IMR-90 (cell line): ENCODE measurements around the gene CCDC12. TPM values are rescaled to one million over a fixed set of nuclear protein-coding genes. Genes with fewer than 3 reads are reported as not detected.

ENCODE experiments used
- ATAC-seq: fragments of 200-7000 bp; cut with Tn5 transposase; 2 replicates; pipeline ENCODE4 v1.9.1; 2020; ENCODE audit warnings: low read depth, mild to moderate bottlenecking, moderate library complexity
- BruUV-seq: library from RNA; stranded (reverse); fragments of 400-500 nt; replicated peaks from 2 replicates; lab custom pipeline; 2021; lab: Mats Ljungman, UMichigan
- CTCF ChIA-PET: fragments of 300-600 bp; formaldehyde crosslinking; extraction: SDS; loops from one replicate; lab custom pipeline; 2021; ENCODE audit warnings: antibody characterized with exemption; lab: Yijun Ruan, JAX
- POLR2A ChIA-PET: fragments of 300-600 bp; sonication (Branson Sonifier 250); formaldehyde crosslinking; loops from one replicate; lab custom pipeline; 2022; ENCODE audit warnings: antibody characterized with exemption; ENCODE audit not compliant: unreplicated experiment; lab: Charles Lee
- DNase-seq: peaks from one replicate; pipeline ENCODE4 v3.0.0; 2013
- H2AFZ ChIP-seq: replicated peaks from 2 replicates; pipeline ENCODE3; 2013; ENCODE audit warnings: low read length, mild to moderate bottlenecking; ENCODE audit not compliant: poor library complexity
- H2AK5ac ChIP-seq: 2 replicates; pipeline ENCODE4 v1.6.1; 2013; ENCODE audit warnings: low read depth, low read length, inconsistent platforms
- H2AK9ac ChIP-seq: replicated peaks from 2 replicates; pipeline ENCODE3; 2013; ENCODE audit warnings: mild to moderate bottlenecking, low read depth, low read length, moderate library complexity; ENCODE audit not compliant: poor library complexity
- H2BK120ac ChIP-seq: 2 replicates; pipeline ENCODE4 v1.6.1; 2013; ENCODE audit warnings: low read depth, low read length, inconsistent platforms
- H2BK15ac ChIP-seq: 3 replicates; pipeline ENCODE4 v1.6.1; 2013; ENCODE audit warnings: low read depth, low read length, inconsistent platforms
- H2BK20ac ChIP-seq: 2 replicates; pipeline ENCODE4 v1.6.1; 2013; ENCODE audit warnings: low read depth, mild to moderate bottlenecking, inconsistent platforms, low read length, moderate library complexity
- H2BK5ac ChIP-seq: 2 replicates; pipeline ENCODE4 v1.6.1; 2013; ENCODE audit warnings: mild to moderate bottlenecking, low read depth, low read length, inconsistent platforms; ENCODE audit not compliant: poor library complexity, severe bottlenecking
- H3K14ac ChIP-seq: replicated peaks from 2 replicates; pipeline ENCODE4 v1.6.1; 2013; ENCODE audit warnings: low read depth, low read length, inconsistent platforms
- H3K18ac ChIP-seq: 2 replicates; pipeline ENCODE4 v1.6.1; 2013; ENCODE audit warnings: low read depth, low read length, control low read depth
- H3K23ac ChIP-seq: 2 replicates; pipeline ENCODE4 v1.6.1; 2013; ENCODE audit warnings: low read depth, low read length, inconsistent platforms
- H3K27ac ChIP-seq: 2 replicates; pipeline ENCODE4 v1.5.1; 2013; ENCODE audit warnings: mild to moderate bottlenecking, control low read depth, low read length; ENCODE audit not compliant: insufficient read depth
- H3K27me3 ChIP-seq: 2 replicates; pipeline ENCODE4 v1.6.1; 2013; ENCODE audit warnings: low read length; ENCODE audit not compliant: control insufficient read depth, insufficient read depth
- H3K36me3 ChIP-seq: 2 replicates; pipeline ENCODE4 v1.6.1; 2013; ENCODE audit warnings: low read length, mixed read lengths; ENCODE audit not compliant: control insufficient read depth, insufficient read depth
- H3K4ac ChIP-seq: 2 replicates; pipeline ENCODE4 v1.6.1; 2013; ENCODE audit warnings: low read depth, low read length, inconsistent platforms
- H3K4me1 ChIP-seq: 2 replicates; pipeline ENCODE4 v1.6.1; 2013; ENCODE audit warnings: low read length, mixed read lengths; ENCODE audit not compliant: control insufficient read depth, insufficient read depth
- H3K4me2 ChIP-seq: 2 replicates; pipeline ENCODE4 v1.6.1; 2013; ENCODE audit warnings: low read depth, mild to moderate bottlenecking, control low read depth, low read length, moderate library complexity
- H3K4me3 ChIP-seq: 2 replicates; pipeline ENCODE4 v1.5.1; 2013; ENCODE audit warnings: low read depth, mild to moderate bottlenecking, control low read depth, low read length, moderate library complexity; ENCODE audit not compliant: insufficient read depth
- H3K56ac ChIP-seq: 2 replicates; pipeline ENCODE4 v1.6.1; 2013; ENCODE audit warnings: low read length, inconsistent platforms; ENCODE audit not compliant: insufficient read depth; ENCODE audit errors: extremely low read depth
- H3K79me1 ChIP-seq, 2 experiments: 2 replicates each; pipeline ENCODE4 v1.6.1; 2013; ENCODE audit warnings: low read length in 2 of 2, inconsistent platforms in 1 of 2, low read depth in 1 of 2
- H3K9ac ChIP-seq: 2 replicates; pipeline ENCODE4 v1.6.1; 2013; ENCODE audit warnings: low read depth, low read length, control low read depth
- H3K9me1 ChIP-seq: 2 replicates; pipeline ENCODE4 v1.6.1; 2013; ENCODE audit warnings: low read length, inconsistent platforms; ENCODE audit not compliant: insufficient read depth
- H3K9me3 ChIP-seq: 2 replicates; pipeline ENCODE4 v1.6.1; 2013; ENCODE audit warnings: low read length; ENCODE audit not compliant: control insufficient read depth, insufficient read depth
- H4K20me1 ChIP-seq: 2 replicates; pipeline ENCODE4 v1.6.1; 2013; ENCODE audit warnings: low read length, inconsistent platforms; ENCODE audit not compliant: insufficient read depth
- H4K5ac ChIP-seq: 2 replicates; pipeline ENCODE4 v1.6.1; 2013; ENCODE audit warnings: mild to moderate bottlenecking, low read depth, low read length, control low read depth
- H4K8ac ChIP-seq, 2 experiments: 2 replicates each; pipeline ENCODE4 v1.6.1; 2013; ENCODE audit warnings: low read depth in 2 of 2, low read length in 2 of 2, control low read depth in 1 of 2, inconsistent platforms in 1 of 2
- H4K91ac ChIP-seq: 2 replicates; pipeline ENCODE4 v1.6.1; 2013; ENCODE audit warnings: low read depth, low read length, inconsistent platforms; ENCODE audit not compliant: insufficient read depth
- BHLHE40 ChIP-seq: fragments of 150-350 bp; IDR thresholded peaks from 2 replicates; pipeline ENCODE4 v1.6.1; 2016; ENCODE audit warnings: mild to moderate bottlenecking, low read depth, low read length
- CHD1 ChIP-seq: IDR thresholded peaks from 2 replicates; pipeline ENCODE4 v1.6.1; 2012; ENCODE audit warnings: low read depth, low read length, improper control_type of control experiment
- MXI1 ChIP-seq: IDR thresholded peaks from 2 replicates; pipeline ENCODE4 v1.6.1; 2012; ENCODE audit warnings: low read depth, mild to moderate bottlenecking, low read length, moderate library complexity, borderline replicate concordance
- WGBS, 2 experiments: methylation state at CpG; one replicate each; pipeline versions ENCODE4 v1.1.5 to v1.1.7; 2013; ENCODE audit warnings: missing lambda C conversion rate in 2 of 2; ENCODE audit not compliant: insufficient read length in 1 of 2; ENCODE audit errors: extremely low coverage in 2 of 2; 5-methylcytosine and 5-hydroxymethylcytosine counted together
- dilution Hi-C: fragments of 300-500 bp; cut with HindIII; formaldehyde crosslinking; loops from one replicate; pipeline ENCODE4 v1.14.3; 2018; ENCODE audit warnings: low sequenced_read_pairs; ENCODE audit not compliant: unreplicated experiment
- in situ Hi-C: fragments of 300-500 bp; cut with MboI; formaldehyde crosslinking; loops from 3 replicates; pipeline ENCODE4 v1.14.3; 2019; ENCODE audit warnings: low sequenced_read_pairs, inconsistent platforms, mixed read lengths
- intact Hi-C: fragments of 100-400 bp; cut with micrococcal nuclease; formaldehyde crosslinking; loops from 2 replicates; pipeline ENCODE4 v1.10.0; 2022
- polyA plus RNA-seq, 3 experiments: library from polyadenylated mRNA; depleted of rRNA; stranded (reverse); fragments of >200 nt; gene quantifications; 2 replicates each; pipeline ENCODE4 v1.2.3, GENCODE V29; 2012; ENCODE audit warnings: low replicate concordance in 1 of 3
- total RNA-seq: library from RNA; depleted of rRNA; stranded (reverse); fragments of >200 nt; gene quantifications from 2 replicates; pipeline ENCODE4 v1.2.3, GENCODE V29; 2012
- TF ChIP-seq, protein P1 (sequence below): fragments of 150-350 bp; IDR thresholded peaks from 2 replicates; pipeline ENCODE4 v1.6.1; 2017; ENCODE audit warnings: mild to moderate bottlenecking, antibody characterized with exemption, low read length, low read depth

Gene CCDC12
- total and polyA plus RNA-seq, 2 of the 4 experiments (the other 2 are of a cell fraction): 15.2 to 35.1 TPM

DNA sequence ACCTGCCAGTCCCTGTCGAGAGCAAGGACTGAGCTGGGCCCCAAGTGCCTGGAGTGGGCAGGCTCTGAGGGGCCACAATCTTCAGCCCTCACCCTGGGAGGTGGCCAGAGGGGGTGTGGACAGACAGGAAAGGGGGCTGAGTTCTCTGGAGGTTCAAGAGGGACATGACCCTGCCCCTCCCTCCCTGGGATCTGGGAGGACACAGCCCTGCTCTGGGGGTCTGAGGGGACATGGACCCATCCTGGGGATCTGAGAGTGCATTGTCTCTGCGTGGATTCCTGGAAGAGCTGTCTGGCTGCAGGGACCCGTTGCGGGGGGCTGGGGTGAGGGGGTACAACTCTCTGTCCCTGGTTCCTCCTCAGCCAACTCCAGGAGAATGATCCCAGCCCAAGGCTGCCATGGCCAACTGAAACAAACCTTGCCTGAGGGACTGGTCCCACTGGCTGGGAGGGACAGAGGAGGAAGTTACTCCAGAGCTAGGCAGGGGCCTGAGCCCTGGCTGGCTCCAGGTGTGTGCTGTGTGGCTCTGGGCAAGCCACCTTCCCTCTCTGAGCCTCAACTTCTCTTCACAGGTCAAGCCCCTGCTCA, 70.0 kb downstream of the CCDC12 start:
- Histone ChIP-seq H3K9me1 (peaks cover 4% of the 10 kb centered on the region; the same call in 1 of the 2 replicates), H2BK20ac (no peak overlapping the region), H4K20me1 (no peaks in the 10 kb centered on the region), H2AK5ac (no peak overlapping the region), H3K27me3 (peaks cover 2% of the 10 kb centered on the region; the same call in 1 of the 2 replicates), H3K4ac (no peak overlapping the region), H2AK9ac (peak overlapping the region; percentile 65), H2BK120ac (no peak overlapping the region), H3K9me3 (no peaks in the 10 kb centered on the region), H2BK5ac (no peak overlapping the region), H4K5ac (no peak overlapping the region), H3K14ac (no peak overlapping the region), H3K27ac (no peak overlapping the region), H4K8ac (no peak overlapping the region), H3K18ac (no peak overlapping the region), H3K4me3 (no peak overlapping the region), H4K91ac (no peak overlapping the region), H2BK15ac (no peak overlapping the region), H3K23ac (no peak overlapping the region), H3K36me3 (no peaks in the 10 kb centered on the region), H3K4me2 (no peak overlapping the region), H3K9ac (no peak overlapping the region), H3K79me1 (no peaks in the 10 kb centered on the region), H2AFZ (no peak overlapping the region), H3K4me1 (peaks cover 4% of the 10 kb centered on the region; the same call in 1 of the 2 replicates), H3K56ac (no peak overlapping the region)
- no peak for DNase-seq
- TF ChIP-seq CHD1 (no peak), BHLHE40 (no peak), MXI1 (no peak)
- TF ChIP-seq, protein P1, sequence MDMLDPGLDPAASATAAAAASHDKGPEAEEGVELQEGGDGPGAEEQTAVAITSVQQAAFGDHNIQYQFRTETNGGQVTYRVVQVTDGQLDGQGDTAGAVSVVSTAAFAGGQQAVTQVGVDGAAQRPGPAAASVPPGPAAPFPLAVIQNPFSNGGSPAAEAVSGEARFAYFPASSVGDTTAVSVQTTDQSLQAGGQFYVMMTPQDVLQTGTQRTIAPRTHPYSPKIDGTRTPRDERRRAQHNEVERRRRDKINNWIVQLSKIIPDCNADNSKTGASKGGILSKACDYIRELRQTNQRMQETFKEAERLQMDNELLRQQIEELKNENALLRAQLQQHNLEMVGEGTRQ: no peak
- intact Hi-C loops (loop anchor here (5.0 kb wide), 1 partner anchor 419 kb away; no protein-coding TSS in a partner anchor), dilution Hi-C loops (no loop called here), in situ Hi-C loops (no loop called here)
- WGBS, 2 experiments: no CpG with 5 or more reads among the region's 4 CpGs
- ChIA-PET POLR2A (no interaction called here), CTCF (no interaction called here)
- BruUV-seq: no TSS peak
- ATAC-seq: no peak
